Activated CD8-positive, alpha-beta memory T cell treated with anti-CD3 and anti-CD28 coated beads, Interleukin-2, amount 50 U/mL, for 48 hours (primary cell): ENCODE measurements around the gene UNC5CL.
"Not testable (repeated sequence)": the region's sequence is repeated elsewhere in the genome, so short reads cannot be mapped to it uniquely, and the experiment has no call there.

ENCODE experiments used
- DNase-seq: peaks from one replicate; pipeline ENCODE4 v3.0.0-alpha.2; 2020

The UNC5CL gene

DNA sequence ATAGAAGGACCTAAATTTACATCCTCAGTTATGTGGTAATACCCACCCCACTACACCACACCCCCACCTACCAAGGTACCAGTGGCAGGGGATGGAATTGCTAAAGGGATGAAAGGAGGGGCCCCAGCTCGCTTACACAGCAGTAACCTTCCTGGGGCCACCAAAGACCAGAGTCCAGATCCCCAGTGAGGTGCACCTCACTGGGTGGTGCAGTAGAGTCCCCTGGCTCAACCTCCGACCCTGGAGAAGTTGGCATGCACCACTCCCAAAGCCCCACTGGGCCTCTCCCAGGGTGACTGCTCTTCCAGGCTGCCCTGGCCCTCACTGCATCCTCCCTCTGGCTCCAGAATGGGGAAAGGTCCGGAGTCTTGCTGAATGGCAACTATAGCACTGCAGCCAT is 816 bp downstream of the UNC5CL start:
- no peak for DNase-seq

DNA sequence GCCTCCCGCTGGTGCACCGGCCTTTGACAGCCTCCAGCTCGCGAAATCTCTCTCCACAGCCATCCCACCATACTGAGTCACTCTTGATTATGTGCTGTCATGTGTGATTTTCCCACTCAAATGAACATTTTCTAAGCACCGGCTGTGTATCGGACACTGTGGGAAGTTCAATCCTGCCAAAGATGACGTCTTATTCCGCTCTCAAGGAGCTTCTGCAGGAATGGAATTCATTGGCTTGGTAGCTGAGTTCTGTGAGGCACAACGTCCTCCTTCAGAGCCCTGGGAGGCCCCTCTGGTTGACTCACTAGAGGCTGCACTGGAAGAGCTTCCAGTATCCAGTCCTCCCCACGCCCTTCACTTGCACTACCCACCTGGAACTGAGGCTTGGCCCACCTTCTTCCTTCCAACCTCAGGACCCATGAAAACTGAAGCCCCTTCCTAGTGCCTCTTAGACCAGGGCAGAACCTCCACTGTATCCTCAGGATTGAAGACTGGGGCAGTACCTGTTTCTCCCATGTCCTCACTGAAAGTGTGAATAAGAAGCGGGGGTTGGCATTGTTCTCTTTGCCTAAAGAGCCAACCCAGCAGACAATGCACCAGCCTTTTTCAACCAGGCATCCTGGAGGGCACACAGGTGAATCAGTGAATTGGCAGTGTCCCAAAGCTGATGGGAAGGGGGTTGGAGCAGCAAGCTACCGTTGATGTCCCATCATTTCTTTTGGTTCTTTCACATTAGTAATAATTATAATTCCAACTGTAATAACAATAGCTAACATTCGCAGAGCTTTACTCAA is 1.7 kb downstream of the UNC5CL start:
- no peak for DNase-seq

DNA sequence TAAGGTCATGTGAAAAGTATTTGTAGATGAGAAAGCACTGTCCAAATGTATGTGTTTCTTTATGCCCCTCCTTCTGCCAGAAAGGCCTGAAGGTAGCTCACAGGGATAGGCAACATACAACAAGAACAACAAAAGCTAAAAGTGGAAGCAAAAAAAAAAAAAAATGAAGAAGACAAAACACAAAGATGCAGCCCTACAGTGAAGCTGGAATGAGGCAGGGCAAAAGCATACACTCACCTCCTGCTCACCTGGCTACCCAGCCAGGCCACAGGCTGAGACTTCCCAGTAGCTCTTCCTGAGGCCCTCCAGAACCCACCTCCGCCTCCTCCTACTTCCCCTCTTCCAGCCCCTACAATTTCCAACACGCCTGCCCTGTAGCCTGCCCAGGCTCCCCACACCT is 2.4 kb downstream of the UNC5CL start:
- no peak for DNase-seq

DNA sequence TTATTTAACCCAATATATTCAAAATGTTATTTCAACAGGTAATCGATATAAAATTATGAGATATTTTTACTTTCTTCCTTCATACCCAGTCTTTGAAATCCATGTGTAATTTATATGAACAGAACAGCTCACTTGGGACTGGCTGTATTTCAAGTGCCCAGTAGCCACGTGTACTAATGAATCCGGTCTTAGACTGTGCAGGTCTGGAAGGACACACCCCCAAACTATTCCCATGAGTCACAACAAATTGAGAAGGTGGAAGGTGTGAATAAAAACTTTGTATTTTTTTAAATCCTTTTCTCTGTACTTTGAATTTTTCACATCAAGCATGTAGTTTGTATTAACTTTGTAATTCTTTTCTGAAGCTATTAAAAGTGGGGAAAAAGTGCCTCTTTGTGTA is 2.8 kb downstream of the UNC5CL start:
- no peak for DNase-seq

DNA sequence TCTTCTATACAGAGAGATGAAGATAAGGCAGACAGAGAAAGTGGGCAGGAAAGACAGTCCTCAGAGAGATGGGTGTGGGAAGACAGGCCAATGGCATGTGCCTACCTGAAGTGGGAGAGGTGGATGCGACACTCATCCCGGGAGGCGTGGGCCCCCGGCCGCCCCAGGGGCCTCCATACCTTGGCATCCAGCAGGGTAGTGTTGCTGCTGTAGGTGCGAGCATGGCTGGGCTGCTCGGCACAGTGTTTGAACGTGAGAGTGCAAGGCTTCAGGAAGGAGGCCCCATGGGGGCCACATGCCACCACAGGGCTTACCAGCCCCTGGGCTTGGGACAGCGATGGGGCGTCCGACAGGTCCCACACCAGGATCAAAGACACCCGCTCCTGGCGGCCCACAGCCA is 5.2 kb downstream of the UNC5CL start:
- no peak for DNase-seq

DNA sequence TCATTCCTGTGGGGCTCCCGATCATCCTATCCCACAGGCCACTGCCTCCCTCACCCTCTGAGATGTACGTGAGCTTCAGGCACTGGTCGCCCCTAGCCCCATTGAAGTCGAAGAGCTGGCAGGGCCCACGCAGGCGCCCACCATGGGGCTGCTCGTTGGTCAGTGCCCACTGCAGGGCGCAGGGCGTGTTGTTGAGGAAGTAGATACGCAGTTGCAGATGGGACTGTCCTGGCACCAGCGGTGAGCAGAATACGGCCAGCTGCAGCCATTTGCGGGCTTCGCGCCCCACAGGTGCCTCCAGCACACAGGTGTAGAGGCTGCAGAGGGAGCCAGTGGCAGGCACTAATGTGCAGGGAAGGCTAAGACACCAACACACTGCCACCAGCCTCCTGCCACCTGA is 6.2 kb downstream of the UNC5CL start:
- no peak for DNase-seq

DNA sequence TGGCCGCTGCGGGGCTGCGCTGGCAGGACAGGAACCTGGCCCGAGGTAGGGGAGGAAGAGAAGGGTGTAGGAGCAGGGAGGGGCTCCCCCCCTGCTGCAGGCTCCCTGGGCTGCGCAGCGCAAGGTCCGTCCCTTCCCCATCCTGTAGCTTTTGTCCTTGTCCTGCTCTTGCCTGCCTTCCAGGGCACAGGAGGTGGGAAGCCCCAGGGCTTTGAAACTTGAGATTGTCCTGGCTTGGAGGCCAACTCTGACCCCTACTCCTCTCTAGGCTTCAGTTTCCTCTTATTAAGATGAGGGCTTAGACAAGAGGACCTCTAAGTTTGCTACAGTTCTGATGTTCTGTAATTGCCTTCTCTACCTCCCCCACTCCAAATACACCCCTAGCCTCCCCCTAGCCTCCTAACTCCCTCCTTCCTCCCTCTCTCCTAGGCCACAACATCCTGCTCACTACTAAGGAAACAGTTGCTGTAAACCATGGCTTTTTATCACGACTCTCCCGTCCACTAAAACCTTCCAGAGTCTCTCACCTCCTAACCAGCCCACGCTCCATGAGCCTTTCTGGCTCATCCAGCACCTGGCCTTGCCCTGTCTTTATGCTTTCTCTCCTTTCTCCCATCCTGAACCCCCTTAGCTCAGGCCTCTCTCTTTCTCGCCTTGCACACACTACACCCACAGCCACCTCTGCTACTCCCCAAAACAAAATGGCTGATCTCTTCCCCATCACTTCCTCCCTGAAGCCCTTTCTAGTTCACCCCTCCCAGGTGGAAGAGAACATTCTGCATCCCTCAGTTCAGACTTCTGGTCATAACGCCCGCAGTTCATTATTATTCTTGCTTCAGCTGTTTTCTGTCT is 10.2 kb downstream of the UNC5CL start:
- no peak for DNase-seq

DNA sequence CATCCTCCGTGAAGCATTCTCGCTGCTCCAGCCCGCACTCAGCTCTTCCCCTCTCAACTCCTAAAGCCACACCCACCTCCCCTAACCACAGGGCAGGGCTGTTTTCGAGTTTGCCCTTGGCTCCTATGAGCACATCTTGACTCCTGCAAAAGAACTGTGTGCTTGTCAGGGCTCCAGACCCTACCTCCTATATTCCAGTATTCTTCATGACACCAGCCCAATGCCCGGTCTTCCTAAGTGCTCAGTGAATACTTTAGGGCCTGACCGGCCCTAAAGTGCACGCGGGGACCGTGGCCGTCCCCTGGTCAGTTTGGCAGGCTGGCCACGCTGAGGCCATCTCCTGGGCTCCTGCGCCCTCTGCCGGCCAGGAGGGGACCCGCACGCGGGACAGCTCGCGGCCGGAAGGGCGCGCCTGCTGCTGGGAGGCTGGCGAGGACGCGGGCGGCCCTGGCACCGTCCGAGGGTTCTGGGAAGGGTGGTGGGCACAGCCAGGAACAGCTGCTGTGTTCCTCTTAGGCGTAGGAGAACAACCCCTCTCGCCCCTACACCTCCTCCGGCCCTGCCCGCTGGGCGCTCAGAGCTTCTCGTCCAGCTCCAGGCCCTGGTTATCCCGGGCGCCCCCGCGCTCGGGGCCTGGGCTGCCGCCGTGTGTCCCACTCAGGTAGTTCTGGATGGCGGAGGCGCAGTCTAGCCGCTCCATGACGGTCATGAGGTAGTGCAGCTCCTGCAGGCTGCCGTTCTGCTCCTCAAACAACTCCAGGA is 11.0 kb downstream of the UNC5CL start:
- DNase-seq: peak; percentile 94

DNA sequence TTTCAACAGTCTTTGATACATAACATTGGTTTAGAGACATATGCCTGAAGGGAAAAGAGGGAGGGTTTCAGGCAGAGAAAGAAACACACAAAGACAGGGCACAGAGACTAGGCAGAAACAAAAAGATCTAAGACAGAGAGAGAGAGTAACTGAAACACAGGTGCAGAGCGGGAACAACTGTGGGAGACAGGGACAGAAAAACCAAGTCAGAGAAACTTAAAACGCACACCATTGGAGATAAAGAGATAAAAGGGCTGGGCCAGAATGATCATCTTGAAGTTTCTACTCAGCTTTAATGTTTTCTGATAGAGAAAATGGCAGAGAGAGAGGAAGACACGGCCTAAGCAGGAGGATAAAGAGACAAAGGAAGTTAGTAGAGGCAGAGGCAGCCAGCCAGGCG is 11.8 kb downstream of the UNC5CL start:
- DNase-seq: no peak

DNA sequence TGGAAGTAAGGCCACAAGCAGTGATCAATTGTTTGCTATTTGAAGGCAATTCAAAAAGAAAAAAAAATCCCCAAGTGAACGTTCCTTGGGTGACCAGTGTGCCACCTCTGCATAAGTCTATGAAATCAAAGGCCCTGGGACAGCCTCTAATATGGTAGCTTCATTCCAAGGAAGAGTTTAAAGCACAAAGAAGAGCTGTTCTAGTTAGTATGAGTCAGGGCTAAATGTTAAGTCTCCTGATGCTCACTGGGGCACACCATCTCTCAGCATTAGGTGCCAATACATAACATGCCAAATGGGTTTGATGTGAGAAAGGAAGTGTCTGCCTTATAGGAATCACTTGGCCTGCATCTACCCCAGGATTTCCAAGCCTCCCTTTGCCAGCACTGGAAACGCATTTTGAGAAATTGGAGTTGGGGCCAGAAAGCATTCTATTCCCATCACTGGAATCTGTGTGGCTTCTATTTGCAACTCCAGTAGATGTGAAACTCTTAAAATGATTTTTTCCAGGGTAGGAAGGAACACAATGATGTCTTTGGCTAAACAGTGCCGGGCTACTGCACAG is 13.0 kb downstream of the UNC5CL start:
- DNase-seq: no peak

DNA sequence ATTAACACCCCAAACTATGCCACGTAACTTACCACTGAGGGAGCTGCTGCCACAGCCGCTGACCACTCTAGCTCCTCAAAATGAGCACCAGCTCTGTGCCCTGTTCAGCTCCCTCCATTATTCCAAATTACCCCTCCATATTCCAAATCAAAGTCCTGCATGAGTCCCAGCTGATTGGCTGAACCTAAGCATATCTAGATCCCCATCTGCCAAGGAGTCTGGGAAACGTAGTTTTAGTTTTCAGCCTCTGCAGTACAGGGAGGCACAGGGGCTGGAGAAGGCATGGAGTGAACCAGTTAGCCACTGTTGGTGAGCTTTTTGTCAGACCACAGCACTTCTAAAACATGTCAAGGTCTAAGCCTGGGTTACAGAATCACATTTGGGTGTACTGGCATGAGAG is 15.9 kb downstream of the UNC5CL start:
- DNase-seq: no peak

DNA sequence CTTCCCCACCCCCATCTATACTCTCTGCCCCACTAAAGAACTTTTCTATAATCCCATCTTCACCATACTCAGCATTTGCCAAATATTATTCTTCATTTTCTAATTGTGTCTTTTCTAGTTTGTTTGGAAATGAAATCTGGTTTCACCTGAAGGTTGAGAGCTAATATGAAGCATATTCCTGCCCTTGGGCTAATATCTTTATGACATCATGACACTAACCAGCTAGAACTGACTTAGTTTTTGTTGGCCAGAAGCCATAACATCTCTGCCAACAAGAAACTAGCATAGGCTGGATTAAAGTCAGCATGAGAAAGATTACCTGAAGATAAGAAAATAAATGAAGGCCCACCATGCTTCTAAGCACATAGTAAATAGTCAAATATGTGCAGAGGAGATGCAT is 16.7 kb downstream of the UNC5CL start:
- DNase-seq: no peak

DNA sequence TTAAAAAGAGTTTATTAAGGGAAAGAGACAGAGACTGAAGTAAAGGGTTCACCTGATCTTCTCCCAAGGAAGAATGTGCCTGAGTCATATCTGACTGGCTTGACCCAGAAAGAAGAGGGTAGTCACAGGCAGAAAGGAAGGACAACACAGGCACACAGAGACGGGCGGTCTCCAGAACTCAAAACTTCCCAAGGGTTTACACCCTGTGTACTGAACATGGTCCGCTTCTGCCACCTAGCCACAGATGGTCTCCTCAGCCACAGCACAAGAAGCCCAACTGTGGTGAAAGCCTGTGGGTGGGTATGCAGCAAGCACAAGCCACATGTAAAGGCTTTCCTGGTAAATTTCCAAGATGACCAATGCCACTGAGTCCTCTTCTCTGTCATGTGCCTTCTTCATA is 17.2 kb downstream of the UNC5CL start:
- DNase-seq: no peak

DNA sequence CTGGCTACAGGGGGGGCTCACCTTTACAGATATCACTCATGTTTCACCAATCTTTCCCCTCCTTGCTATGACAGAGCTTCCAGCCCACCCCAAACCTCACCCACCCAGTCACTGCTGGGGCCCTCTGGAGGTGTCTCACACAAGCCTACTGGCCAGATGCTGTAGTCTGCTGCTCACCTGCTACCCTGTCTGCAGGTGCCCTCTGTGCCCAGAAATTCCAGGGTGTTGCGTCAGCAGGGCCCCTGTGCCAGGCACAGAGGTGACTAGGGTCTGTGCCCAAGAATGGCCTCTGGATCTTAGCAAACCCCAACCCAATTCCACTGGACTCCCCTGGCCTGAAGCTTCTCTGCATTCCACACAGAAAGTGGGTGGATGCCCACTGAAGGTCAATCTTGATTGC is 21.4 kb downstream of the UNC5CL start:
- no peak for DNase-seq

DNA sequence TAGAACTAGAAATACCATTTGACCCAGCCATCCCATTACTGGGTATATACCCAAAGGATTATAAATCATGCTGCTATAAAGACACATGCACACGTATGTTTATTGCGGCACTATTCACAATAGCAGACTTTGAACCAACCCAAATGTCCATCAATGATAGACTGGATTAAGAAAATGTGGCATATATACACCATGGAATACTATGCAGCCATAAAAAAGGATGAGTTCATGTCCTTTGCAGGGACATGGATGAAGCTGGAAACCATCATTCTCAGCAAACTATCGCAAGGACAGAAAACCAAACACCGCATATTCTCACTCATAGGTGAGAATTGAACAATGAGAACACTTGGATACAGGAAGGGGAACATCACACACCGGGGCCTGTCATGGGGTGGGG is 23.2 kb downstream of the UNC5CL start:
- not testable (repeated sequence) for DNase-seq

DNA sequence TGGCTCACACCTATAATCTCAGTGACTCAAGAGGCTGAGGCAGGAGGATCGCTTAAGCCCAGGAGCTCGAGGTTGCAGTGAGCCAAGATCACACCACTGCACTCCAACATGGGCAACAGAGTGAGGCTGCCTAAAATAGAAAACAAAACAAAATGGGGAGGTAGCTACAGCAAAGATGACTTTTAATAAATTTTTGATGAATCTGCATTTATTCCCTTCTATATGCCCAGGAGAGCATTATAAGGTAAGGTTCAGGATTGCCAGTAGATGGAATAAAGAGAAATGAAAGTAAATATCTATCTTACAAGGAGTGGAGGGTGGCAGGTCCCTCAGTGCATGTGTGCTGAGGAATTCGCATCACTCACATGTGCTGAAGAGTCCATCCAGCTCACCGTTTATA is 24.2 kb downstream of the UNC5CL start:
- no peak for DNase-seq

DNA sequence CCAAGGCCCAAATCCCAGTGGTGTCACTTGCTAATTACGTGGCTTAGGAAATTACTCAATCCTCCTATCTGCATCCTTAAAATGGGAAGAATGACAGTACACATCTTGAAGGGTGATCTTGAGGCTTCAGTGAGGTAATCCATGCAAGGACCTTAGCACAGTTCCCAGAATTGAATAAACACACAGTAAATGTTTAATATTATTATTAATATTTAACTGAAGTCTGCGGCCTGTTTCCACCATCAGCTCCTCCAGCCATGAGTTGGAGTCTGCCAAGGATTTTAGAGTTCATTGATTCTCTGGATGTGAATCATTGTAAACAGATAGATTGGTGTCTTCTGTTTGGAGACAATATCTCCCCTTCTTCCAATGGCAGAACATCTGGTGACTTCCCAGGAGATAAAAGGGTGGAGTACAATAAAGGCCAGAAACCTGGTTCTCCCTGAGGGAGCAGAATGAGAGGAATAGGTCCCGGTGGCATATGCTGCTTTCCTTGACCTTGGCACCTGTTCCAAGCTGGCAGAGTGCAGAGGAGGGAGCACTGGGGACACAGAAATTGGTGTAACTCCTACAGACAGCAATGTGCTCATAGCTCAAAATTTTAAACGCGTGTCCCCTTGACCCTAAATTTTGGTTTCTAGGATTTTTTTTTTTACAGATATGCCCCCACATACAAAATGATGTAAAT is 25.4 kb downstream of the UNC5CL start:
- no peak for DNase-seq

DNA sequence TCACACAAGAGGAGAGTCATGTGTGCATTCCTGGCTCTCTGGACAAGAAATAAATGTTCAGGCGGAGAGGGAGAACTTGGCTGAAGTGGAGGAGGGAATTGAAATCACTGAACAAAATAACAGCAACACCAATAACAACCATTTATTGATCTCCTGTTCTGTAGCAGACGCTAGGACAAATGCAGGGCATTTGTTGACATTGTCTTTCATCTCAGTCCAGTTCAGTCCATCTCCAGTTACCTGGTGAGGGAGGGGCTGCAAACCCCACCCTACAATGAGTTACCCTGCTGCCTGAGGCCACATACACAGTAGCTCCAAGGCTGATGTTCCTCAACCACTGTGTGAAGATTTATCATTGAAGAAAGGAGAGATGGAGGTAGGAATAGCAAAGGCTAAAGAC is 27.3 kb downstream of the UNC5CL start:
- no peak for DNase-seq

DNA sequence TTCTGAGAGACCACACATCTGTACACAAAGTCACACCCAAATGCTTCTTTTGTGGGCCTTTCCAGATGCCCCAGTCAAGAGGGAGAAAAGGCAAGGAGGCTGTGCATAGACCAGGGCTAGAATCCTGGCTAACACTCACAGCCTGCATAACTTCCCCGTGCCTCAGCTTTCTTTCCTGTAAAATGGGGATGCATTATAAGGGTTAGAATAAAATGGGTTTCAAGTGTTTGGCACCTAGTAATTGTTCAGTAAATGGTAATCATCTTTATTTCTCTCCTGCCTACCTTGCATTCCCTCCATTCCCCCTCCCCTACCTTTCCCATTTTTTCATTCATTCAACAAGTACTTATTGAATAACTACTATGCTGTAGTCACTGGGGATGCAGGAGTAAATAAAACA is 29.4 kb downstream of the UNC5CL start:
- no peak for DNase-seq

DNA sequence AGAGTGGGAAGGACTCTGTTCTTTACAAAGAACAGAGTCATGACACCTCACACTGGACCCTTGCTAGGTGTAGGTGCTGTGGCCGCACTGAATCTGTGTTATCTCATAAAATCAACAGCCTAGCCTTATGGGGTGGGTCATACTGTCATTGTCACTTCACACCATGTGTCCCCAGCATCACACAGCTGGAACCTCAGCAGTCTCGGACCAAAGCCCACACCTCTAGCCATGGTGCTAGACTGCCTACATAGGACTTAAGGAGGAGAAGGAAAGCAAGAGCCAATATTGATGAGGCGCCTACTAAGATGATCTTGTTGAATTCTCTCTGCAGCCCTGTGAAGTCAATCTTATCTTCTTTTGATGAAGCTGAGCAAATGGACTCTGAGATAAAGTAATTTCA is 31.0 kb downstream of the UNC5CL start:
- DNase-seq: no peak

DNA sequence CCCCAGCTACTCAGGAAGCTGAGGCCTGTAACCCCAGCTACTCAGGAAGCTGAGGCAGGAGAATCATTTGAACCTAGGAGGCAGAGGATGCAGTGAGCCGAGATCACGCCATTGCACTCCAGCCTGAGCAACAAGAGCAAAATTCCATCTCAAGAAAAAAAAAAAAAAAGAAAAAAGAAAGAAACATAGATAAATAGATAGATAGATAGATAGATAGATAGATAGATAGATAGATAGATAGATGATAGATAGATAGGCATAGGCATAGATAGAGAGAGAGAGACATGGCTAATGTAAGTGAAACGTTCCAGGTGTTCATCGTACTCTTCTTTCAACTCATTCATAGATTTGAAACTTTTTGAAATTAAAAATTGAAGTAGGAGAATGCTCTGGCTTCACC is 32.0 kb downstream of the UNC5CL start:
- not testable (repeated sequence) for DNase-seq

DNA sequence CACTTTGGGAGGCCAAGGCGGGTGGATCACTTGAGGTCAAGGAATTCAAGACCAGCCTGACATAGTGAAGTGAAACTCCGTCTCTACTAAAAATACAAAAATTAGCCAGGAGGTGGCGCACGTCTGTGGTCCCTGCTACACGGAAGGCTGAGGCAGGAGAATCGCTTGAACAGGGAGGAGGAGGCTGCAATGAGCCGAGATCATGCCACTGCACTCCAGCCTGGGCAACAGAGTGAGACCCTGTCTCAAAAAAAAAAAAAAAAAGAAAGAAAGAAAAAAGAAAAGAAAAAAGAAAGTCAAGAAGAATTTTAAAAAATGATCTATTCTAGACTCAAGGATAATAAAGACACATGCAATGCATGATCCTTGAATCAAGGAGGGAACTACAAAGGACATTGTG is 32.8 kb downstream of the UNC5CL start:
- peak; percentile 72 for DNase-seq

DNA sequence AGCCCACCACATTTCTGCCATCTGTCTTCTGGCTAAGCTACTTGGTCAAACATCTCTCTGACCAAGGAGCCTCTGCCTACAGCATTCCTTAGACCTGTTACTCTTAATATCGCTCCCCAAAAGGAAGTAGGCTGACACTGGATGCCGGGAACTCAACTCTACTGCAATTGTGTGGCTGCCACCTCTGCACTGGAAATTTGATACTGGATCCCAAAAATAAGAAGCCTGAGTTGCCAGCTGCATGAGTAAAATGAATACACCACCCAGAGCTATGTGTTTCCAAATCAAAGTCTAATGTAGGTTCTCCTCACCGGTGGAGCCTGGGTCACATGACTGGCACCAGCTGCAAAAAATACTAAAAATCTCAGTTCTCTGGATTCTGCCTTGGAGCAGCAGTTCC is 36.9 kb downstream of the UNC5CL start:
- DNase-seq: no peak
